ENCODE data around the gene ILF2. TPM values are rescaled to one million over a fixed set of nuclear protein-coding genes. Genes with fewer than 3 reads are reported as not detected.

Gene ILF2
- total and polyA plus RNA-seq, 2 of the 13 experiments (the other 11 are each of a cell fraction or from before 2014, with no cell fraction given), result 292 to 366 TPM

GRCh38 chr1:153677718-153678518 is 7.1 kb upstream of the ILF2 start (continued):
- TF ChIP-seq CERS6 (CRISPR knock-in tag; IDR thresholded peaks at IDR 0.05), result no peak
- no peak for TF ChIP-seq ZNF674 (CRISPR knock-in tag; IDR thresholded peaks at IDR 0.05; ENCODE audit: low read depth)
- no peak for TF ChIP-seq PITX1 (CRISPR knock-in tag; IDR thresholded peaks at IDR 0.05)
- no peak for TF ChIP-seq KIAA2018 (CRISPR knock-in tag; IDR thresholded peaks at IDR 0.05; ENCODE audit: borderline replicate concordance)
- no peak for TF ChIP-seq SP4 (CRISPR knock-in tag; IDR thresholded peaks at IDR 0.05)
- TF ChIP-seq ZNF564 (CRISPR knock-in tag; IDR thresholded peaks at IDR 0.05), result no peak
- no peak for TF ChIP-seq IRF9 (CRISPR knock-in tag; IDR thresholded peaks at IDR 0.05; ENCODE audit: borderline replicate concordance)
- no peak for TF ChIP-seq BCL6 (CRISPR knock-in tag; IDR thresholded peaks at IDR 0.05)
- no peak for TF ChIP-seq HNRNPK (IDR thresholded peaks at IDR 0.05; ENCODE audit: low read depth, low read length, poor library complexity, severe bottlenecking)
- peak; percentile 16 for TF ChIP-seq ZNF883 (CRISPR knock-in tag; IDR thresholded peaks at IDR 0.05; ENCODE audit: not compliant biosample characterization)
- TF ChIP-seq ZNF160 (CRISPR knock-in tag; IDR thresholded peaks at IDR 0.05), result no peak
- TF ChIP-seq ZBTB25 (CRISPR knock-in tag; IDR thresholded peaks at IDR 0.05), result no peak
- TF ChIP-seq NR1H2 (CRISPR knock-in tag; IDR thresholded peaks at IDR 0.05; ENCODE audit: borderline replicate concordance, low read depth), result no peak
- TF ChIP-seq PATZ1 (CRISPR knock-in tag; IDR thresholded peaks at IDR 0.05), result peak; percentile 68
